ENCODE results near the gene FXYD4.

DNA sequence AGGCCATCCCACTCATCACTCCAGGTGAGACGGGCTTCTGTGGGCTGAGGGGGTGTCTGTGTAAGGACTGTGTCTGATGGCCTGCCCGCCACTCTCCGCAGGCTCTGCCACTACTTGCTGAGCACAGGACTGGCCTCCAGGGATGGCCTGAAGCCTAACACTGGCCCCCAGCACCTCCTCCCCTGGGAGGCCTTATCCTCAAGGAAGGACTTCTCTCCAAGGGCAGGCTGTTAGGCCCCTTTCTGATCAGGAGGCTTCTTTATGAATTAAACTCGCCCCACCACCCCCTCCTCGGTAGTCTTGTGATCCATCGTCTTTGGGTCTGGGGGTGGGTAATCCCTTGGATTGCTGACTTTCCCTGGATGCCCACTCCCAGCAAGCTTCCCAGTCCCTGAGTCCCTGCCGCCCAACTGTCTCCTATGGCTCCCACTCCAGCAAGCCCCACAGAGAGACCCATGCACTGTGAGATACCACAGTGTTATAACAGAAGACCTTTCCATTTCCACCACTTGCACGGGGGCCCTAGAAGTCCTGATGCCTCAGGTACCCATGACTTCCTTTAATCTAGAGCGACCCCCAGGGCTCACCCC, 4.7 kb downstream of the FXYD4 start:
- no peak for TF ChIP-seq YY1 (IDR thresholded peaks at IDR 0.05; ENCODE audit: low read depth)
- TF ChIP-seq, protein P1, sequence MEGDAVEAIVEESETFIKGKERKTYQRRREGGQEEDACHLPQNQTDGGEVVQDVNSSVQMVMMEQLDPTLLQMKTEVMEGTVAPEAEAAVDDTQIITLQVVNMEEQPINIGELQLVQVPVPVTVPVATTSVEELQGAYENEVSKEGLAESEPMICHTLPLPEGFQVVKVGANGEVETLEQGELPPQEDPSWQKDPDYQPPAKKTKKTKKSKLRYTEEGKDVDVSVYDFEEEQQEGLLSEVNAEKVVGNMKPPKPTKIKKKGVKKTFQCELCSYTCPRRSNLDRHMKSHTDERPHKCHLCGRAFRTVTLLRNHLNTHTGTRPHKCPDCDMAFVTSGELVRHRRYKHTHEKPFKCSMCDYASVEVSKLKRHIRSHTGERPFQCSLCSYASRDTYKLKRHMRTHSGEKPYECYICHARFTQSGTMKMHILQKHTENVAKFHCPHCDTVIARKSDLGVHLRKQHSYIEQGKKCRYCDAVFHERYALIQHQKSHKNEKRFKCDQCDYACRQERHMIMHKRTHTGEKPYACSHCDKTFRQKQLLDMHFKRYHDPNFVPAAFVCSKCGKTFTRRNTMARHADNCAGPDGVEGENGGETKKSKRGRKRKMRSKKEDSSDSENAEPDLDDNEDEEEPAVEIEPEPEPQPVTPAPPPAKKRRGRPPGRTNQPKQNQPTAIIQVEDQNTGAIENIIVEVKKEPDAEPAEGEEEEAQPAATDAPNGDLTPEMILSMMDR (IDR thresholded peaks at IDR 0.05), result no peak
- TF ChIP-seq FOXJ3 (CRISPR knock-in tag; IDR thresholded peaks at IDR 0.05), result no peak
- TF ChIP-seq NFIC (IDR thresholded peaks at IDR 0.05; ENCODE audit: borderline replicate concordance), result no peak
